DOHH2 (cell line): ENCODE data around the gene PTPRT.

Experiments
- H3F3A ChIP-seq: fragments of 200-600 bp; sonication (generic), shearing (Covaris generic); 2 replicates; pipeline ENCODE4 v1.6.0; 2016; ENCODE audit warnings: antibody characterized with exemption, mild to moderate bottlenecking; ENCODE audit not compliant: control insufficient read depth, insufficient read depth
- H3K27ac ChIP-seq: fragments of 200-600 bp; sonication (generic); 2 replicates; pipeline ENCODE4 v1.5.1; 2014; ENCODE audit warnings: low read depth, mild to moderate bottlenecking, low read length, moderate library complexity
- H3K27me3 ChIP-seq: fragments of 200-600 bp; sonication (generic); 2 replicates; pipeline ENCODE4 v1.6.1; 2014; ENCODE audit warnings: mild to moderate bottlenecking, low read length, mixed read lengths; ENCODE audit not compliant: control insufficient read depth
- H3K36me3 ChIP-seq: fragments of 200-600 bp; sonication (generic); 2 replicates; pipeline ENCODE4 v1.6.1; 2014; ENCODE audit warnings: mild to moderate bottlenecking, low read length, moderate library complexity, mixed read lengths; ENCODE audit not compliant: control insufficient read depth
- H3K4me1 ChIP-seq: fragments of 200-600 bp; sonication (generic); 2 replicates; pipeline ENCODE4 v1.6.1; 2014; ENCODE audit warnings: mild to moderate bottlenecking, low read length, mixed read lengths; ENCODE audit not compliant: control insufficient read depth
- H3K4me2 ChIP-seq: fragments of 200-600 bp; sonication (generic); 2 replicates; pipeline ENCODE4 v1.6.0; 2014; ENCODE audit warnings: mild to moderate bottlenecking, low read length, moderate library complexity
- H3K4me3 ChIP-seq: fragments of 200-600 bp; sonication (generic); 2 replicates; pipeline ENCODE4 v1.5.1; 2014; ENCODE audit warnings: mild to moderate bottlenecking, low read length, mixed read lengths
- H3K79me2 ChIP-seq: fragments of 200-600 bp; sonication (generic); 2 replicates; pipeline ENCODE4 v1.6.1; 2014; ENCODE audit warnings: mild to moderate bottlenecking, low read length, mixed read lengths; ENCODE audit not compliant: control insufficient read depth
- H3K9me2 ChIP-seq: fragments of 200-600 bp; sonication (generic); replicated peaks from 2 replicates; pipeline ENCODE4 v1.6.1; 2014; ENCODE audit warnings: mild to moderate bottlenecking, low read length, mixed read lengths; ENCODE audit not compliant: control insufficient read depth
- H3K9me3 ChIP-seq: fragments of 200-600 bp; sonication (generic); 2 replicates; pipeline ENCODE4 v1.6.1; 2014; ENCODE audit warnings: antibody characterized with exemption, low read length, mixed read lengths; ENCODE audit not compliant: control insufficient read depth, insufficient read depth
- H4K20me1 ChIP-seq: fragments of 200-600 bp; sonication (generic); 2 replicates; pipeline ENCODE4 v1.6.0; 2014; ENCODE audit warnings: low read depth, mild to moderate bottlenecking, antibody characterized with exemption, low read length, moderate library complexity; ENCODE audit not compliant: control insufficient read depth, insufficient read depth
- CTCF ChIP-seq: fragments of 200-600 bp; sonication (generic); IDR thresholded peaks from one replicate; pipeline ENCODE4 v1.5.1; 2014; ENCODE audit warnings: antibody characterized with exemption, mild to moderate bottlenecking, low read depth, low read length; ENCODE audit not compliant: poor library complexity, severe bottlenecking
- EZH2phosphoT487 ChIP-seq: fragments of 200-600 bp; sonication (generic); IDR thresholded peaks from 2 replicates; pipeline ENCODE4 v1.6.1; 2017; ENCODE audit warnings: borderline replicate concordance, mild to moderate bottlenecking, antibody characterized with exemption, low read length, moderate library complexity, mixed read lengths

The PTPRT gene

GRCh38 chr20:43009532-43009931 lies 180.2 kb downstream of the PTPRT start:
- H3K4me2 ChIP-seq, result no peak overlapping the region
- no peak overlapping the region for H3K4me3 ChIP-seq
- no peaks in the 10 kb centered on the region for H3K27me3 ChIP-seq
- H4K20me1 ChIP-seq, result no peaks in the 10 kb centered on the region
- H3K27ac ChIP-seq, result no peak overlapping the region
- no peaks in the 10 kb centered on the region for H3F3A ChIP-seq
- no peaks in the 10 kb centered on the region for H3K9me3 ChIP-seq
- H3K4me1 ChIP-seq, result no peaks in the 10 kb centered on the region
- H3K79me2 ChIP-seq, result no peaks in the 10 kb centered on the region
- H3K9me2 ChIP-seq, result no peaks in the 10 kb centered on the region
- no peak for TF ChIP-seq EZH2phosphoT487
- no peak for TF ChIP-seq CTCF
- H3K36me3 ChIP-seq, result no peaks in the 10 kb centered on the region

DNA sequence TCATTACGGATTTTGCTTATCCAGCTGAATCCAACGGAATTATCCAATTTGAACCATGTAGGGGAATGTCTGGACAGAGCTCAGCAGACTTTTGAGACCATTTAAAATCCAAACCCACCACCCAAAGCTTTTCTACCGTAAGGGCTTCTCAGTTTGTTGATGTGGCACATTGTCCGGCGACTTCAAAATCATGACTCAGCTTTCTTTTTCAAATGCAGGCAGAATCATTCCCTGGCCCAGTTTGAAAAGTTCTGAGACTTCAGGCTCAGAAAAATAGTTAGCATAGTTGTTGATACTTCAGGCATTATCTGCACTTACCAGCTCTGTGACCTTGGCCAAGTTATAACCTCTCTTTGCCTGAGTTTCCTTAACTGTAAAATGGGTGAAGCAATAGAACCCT lies 182.2 kb downstream of the PTPRT start:
- H3K9me2 ChIP-seq, result no peaks in the 10 kb centered on the region
- no peaks in the 10 kb centered on the region for H3F3A ChIP-seq

GRCh38 chr20:43006651-43007375 lies 182.9 kb downstream of the PTPRT start:
- H3K27ac ChIP-seq, result no peak overlapping the region
- no peaks in the 10 kb centered on the region for H3K9me3 ChIP-seq
- H3K9me2 ChIP-seq, result no peaks in the 10 kb centered on the region
- TF ChIP-seq CTCF, result no peak
- no peak for TF ChIP-seq EZH2phosphoT487
- no peaks in the 10 kb centered on the region for H3K27me3 ChIP-seq
- H4K20me1 ChIP-seq, result no peaks in the 10 kb centered on the region
- H3F3A ChIP-seq, result no peaks in the 10 kb centered on the region
- H3K4me2 ChIP-seq, result no peak overlapping the region
- no peak overlapping the region for H3K4me3 ChIP-seq
- no peaks in the 10 kb centered on the region for H3K36me3 ChIP-seq
- H3K4me1 ChIP-seq, result no peaks in the 10 kb centered on the region
- H3K79me2 ChIP-seq, result no peaks in the 10 kb centered on the region

More for the DNA sequence above, 182.2 kb downstream of the PTPRT start:
- Histone ChIP-seq H3K9me3 (no peaks in the 10 kb centered on the region), H3K27ac (no peak overlapping the region), H3K36me3 (no peaks in the 10 kb centered on the region), H3K79me2 (no peaks in the 10 kb centered on the region), H4K20me1 (no peaks in the 10 kb centered on the region), H3K27me3 (no peaks in the 10 kb centered on the region), H3K4me2 (no peak overlapping the region), H3K4me1 (no peaks in the 10 kb centered on the region), H3K4me3 (no peak overlapping the region)
- TF ChIP-seq EZH2phosphoT487 (no peak), CTCF (no peak)
